Activated effector memory CD4-positive, alpha-beta T cell treated with anti-CD3 and anti-CD28 coated beads, Interleukin-2, amount 50 U/mL, for 16 hours (primary cell): ENCODE results near the gene FNBP1.
"Not testable (repeated sequence)": the region's sequence is repeated elsewhere in the genome, so short reads cannot be mapped to it uniquely, and the experiment has no call there.

ENCODE experiments used
- DNase-seq: peaks from one replicate; pipeline ENCODE4 v3.0.0-alpha.2; 2020

FNBP1 gene

DNA sequence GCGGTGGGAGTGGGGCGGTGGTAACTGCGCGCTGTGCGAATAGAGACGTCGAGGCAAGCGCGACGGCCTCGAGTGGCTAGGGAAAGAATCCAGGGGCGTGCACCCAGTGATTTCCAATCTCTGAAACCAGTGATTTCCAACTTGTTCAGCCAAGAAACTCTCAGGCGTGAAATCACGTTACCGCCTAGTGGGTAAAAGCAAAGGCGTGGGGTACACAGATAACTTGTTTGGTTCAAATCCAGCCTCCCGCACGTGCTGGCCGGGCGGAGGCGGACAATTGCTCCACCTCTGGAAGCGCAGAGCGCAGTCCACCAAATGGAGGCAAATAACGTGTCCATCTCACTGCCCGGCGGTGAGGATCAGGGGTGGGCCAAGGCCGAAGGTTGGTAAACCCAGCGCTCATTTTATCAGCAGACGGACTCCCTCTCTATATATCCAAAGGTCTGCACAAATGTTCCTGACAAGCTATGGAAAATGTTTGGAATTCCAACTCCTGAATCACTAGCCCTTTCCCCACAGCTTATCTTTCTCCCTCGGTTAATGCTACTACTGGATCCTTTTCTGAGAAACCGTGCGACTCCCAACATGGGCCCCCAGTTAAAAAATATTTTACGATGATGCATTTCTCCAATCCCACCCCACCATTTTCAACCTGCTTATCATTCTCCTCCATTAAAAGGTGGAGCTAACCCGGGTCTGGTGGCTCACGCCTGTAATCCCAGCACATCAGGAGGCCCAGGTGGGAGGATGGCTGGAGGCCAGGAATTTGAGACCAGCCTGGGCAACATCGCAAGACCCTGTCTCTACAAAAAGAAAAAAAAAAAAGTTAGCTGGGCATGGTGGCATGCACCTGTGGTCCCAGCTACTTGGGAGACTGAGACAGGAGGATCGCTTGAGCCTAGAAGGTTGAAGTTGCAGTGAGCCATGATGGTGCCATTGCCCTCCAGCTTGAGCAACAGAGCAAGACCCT, 950 bp upstream of the FNBP1 start:
- DNase-seq, result no peak

DNA sequence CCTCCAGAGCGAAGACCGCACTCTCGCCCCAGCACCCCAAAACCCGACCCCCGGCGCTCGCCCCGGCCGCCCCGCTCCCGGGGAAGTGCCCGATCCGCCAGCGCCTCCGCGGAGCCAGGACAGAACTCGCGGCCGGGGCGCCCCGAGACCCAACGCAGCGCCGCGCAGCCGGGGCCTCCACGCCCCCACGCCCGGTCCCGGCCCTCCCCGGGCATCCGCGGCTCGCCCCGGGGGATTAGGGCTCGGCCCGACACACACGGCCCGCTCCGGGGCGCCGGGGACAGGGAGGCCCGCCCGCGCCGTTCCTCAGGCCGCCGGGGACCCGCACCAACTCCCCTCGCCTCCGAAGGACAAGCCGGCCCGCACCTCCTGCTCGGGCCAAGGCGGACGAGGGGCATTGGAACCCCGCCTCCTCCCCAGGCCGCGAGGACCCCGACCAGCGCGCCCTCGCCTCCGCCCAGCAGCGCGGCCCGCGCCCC, 544 bp downstream of the FNBP1 start:
- DNase-seq, result peak; percentile 78

DNA sequence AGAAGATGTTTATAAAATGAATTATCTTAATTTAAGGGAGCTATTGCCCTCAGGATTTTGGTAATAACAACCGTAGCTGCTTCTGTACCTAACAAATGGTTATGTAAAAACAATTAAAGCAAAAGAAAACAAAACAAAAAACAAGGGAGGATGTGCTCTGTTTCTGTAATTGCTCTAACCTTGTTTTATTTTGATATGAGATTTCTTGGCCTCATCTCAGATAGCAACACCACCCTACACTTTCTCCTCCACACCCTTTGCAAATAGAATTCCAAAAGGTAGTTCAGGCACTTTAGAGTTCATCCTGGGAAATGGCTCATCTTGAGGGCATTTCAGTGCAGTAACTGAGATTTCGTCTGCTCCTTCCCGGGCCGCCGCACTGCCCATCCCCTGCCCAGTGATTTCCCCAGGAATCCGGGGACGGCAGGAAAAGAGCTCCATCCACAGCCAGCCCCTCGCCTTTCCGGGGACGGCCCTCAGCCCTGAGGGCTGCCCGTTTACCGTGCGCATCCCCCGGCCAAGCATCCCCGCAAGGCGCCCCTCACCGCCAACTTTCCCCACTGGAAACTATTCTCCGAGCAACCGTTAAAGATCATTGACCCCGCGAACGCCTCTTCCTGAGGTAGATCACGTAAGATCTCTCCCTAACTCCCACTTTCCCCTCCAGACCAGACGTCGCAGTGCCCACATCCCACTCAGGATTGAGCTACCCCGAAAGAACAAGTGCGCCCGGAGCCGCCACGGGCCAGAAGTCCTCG, 1.2 kb downstream of the FNBP1 start:
- DNase-seq, result peak; percentile 68

DNA sequence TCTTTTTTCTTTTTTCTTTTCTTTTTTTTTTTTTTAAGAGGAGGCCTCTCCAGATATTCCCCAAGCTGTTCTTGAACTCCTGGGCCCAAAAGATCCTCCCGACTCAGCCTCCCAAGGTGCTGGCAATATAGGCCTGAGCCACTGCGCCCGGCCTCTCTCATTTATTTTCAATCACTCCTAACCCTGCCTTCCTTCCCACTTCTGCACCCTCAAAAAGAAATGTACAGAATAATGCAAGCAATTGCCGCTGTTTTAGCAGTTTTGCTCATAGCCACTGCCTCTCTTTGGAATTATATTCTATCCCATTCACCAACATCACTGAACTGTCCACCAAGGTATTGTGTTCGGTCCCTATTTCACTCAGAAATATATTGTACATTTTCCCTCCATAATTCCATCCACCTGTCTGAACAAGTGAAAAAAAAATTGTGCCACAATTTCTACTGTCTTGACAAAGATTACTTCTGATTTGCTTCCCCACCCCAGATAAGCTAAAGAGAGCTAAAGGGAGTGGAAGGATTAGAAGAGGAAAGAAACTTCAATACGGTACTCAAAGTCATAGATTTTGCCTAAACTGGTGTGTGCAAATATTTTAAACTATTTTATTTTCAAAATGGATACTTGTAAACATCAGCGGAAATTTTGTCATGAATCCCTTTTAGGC, 1.9 kb downstream of the FNBP1 start:
- no peak for DNase-seq

DNA sequence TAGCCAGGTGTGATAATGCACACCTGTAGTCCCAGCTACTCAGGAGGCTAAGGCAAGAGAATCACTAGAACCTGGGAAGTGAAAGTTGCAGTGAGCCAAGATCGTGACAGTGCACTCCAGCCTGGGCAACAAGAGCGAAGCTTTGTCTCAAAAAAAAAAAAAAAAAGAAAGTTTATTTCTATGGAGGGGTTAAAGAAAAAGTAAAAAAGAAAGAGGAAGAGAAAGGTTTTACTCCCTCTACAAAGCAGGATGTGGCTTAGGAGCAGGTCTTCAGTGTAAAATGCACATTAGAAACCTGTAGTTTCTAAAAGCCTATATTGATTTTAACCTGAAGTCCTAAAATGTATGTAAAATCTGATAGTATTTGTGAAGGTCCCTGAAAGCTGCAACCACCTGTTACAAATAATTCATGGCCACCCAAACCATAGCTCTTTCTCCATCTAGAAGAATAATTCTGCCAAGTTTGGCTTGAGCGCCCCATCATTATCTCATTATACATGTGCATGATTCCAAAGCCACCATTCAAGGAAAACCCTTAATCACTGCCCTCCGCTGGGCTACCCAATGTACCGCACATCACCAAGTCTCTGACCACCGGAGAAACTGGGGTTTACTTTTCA, 3.4 kb downstream of the FNBP1 start:
- no peak for DNase-seq

DNA sequence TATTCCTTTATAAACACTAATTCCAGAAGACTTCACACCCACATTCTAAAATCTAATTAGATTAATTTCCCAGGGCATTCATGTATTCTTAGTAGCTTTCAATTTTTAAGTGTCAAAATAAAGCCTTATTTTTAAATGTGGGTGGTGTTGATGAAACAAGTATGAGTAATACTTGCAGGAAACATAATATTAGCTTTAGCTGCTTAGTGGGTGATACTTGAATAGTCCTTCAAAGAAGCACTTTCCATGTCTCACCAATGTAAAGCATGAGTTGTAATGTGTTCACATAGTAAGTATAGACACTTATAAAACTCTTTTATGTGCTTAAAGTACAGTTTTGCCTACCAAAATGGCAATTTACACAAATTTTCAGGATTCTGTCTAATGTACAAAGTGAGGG, 6.9 kb downstream of the FNBP1 start:
- no peak for DNase-seq

DNA sequence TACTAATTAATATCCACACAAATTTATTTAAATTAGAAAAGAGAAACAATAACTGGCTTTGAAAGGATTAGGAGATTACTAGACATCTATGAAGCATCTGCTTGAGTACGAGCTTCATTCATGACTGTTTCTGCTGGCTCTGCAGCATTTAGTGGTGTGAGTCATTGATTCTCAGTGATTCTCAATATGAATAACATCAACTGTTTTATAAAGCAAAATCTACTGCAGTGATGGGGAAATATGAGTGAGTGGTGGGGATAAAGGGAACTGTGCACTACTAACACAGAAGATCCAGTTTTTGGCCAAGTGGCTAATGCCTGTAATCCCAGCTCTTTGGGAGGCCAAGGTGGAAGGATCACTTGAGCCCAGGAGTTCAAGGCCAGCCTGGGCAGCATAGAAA, 8.4 kb downstream of the FNBP1 start:
- no peak for DNase-seq

DNA sequence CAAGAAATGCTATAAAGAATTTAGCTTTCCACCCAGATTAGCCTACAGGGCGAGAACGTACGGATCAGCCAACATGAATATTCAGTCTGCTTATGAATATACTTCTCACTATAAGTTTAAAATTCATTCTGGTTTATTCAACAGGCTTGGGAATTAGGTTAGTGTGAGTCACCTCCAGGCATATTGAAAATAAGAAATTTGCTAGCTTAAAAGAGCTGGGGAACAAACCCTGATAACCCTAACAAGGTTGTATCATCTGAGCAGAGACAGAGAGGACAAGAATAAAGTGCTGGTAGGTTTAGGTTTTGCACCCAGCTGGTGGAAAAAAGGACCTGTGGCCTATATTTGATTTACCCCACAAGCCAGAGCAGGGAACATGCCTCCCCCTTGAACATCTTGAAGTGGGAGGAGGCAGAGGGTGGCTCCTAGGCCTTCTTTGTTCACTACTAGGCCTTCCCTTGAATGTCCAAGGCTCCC, 12.3 kb downstream of the FNBP1 start:
- DNase-seq, result no peak

DNA sequence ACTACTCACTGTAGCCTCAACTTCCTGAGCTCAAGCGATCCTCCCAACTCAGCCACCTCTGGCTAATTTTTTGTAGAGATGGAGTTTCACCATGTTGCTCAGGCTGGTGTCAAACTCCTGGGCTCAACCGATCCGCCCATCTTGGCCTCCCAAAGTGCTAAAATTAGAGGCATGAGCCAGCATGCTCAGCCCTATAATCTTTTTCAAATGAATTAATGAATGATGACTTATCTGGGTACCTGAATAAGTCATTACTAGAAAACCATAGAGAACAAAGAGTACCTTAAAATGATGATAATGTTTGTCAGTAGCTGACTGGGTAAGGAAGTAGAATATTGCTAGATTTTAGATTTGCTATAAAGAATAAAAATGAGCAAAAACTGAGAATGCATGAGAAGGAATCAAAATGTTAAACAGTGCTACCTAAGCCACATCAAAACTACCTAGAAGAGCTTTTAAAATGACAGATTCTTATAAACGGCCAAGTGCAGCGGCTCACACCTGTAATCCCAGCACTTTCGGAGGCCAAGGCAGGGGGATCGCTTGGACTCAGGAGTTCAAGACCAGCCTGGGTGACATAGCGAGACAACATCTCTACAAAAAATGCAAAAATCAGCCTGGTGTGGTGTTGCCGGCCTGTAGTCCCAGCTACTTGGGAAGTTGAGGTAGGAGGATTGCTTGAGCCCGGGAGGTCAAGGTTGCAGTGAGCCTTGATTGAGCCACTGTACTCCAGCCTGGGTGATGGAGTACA, 13.6 kb downstream of the FNBP1 start:
- peak; percentile 78 for DNase-seq

DNA sequence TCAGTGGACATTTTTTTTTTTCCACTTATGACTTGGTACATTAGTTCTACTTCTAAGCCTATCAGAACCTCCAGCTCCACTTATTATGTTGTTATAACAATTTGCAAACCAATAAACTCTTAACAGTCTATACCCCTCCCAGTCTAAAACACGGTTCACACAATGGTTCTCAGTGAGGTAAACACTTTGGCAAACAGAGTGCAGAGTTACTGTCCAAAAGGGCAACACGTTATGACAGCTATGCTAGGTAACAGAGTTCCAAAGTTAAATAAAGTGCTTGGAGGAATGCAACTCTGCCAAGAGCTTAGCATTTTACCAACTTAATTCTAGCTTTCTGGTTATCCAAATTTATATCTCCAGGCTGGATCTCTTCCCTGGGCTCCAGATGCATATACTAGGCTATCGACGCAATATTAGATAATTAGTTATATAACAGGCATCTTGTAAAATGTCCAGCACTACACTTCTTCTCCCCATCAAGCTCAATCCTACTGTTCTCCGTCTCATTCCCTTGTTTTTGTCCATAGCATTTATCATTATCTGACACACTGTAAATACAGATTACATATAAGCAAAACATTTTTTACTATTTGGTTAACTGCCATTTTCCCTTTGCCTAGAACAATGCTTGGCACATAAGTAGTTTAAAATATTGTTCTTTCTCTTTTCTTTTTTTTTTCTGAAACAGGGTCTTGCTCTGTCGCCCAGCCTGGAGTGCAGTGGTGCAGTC, 14.3 kb downstream of the FNBP1 start:
- no peak for DNase-seq

DNA sequence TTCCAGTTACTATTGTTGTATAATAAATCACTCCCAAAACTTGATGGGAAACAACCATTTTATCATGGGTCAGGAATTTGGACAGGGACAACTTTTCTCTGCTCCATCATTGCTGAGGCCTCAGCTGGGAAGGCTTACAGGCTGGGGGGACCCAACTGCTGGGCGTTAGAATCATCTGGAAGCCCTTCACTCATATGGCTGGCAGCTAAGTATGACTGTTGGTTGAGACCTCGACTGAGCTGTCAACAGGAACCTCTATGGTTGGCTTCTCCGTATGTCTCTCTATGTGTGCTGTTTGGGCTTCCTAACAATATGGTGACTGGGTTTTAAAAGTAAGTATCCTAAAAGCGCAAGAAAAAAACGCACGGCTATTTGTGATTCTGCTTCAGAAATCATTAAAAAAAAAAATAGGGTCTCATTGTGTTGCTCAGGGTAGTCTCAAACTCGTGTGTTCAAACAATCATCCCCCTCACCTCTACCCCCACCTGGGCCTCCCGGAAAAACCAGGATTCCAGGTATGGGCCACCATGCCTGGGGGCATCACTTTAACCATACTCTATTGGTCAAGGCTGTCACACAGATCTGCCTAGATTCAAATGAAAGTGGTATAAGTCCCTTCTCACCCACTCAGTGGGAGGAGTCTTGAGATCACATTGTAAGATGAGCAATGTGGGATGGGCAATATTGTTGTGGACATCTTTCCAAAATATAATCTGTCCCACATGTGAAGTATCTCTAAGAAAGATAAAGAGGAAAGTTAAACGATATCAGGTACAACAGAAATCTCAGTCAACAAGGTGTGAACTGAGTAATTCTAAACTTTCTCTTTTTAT, 15.2 kb downstream of the FNBP1 start:
- DNase-seq, result no peak

DNA sequence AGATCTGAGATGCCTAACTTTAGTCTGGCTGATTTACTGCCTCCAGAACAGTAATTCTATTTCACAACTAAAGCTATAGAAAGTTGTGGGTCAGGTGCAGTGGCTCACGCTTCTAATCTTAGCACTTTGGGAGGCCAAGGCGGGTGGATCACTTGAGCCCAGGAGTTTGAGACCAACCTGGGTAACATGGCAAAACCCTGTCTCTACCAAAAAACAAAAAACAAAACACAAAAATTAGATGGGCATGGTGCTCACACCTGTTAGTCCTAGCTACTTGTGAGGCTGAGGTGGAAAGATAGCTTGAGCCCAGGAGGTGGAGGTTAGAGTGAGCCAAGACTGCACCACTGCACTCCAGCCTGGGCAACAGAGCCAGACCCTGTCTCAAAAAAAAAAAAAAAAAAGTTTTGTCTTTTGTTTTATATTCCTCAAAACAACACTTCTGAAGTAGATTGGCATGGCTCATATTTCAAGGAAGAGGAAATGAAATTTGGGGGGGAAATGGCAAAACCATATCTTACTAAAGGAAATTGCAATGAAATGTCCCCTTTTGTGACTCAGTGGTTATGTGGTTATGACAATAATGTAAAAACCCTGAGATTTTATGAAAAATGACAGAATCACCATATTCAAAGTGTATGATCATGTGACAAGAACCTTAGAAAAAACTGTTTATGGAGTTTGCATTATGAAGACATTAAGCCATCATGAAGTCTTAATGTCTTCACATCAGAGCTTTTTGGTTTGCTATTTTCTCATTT, 16.2 kb downstream of the FNBP1 start:
- DNase-seq, result no peak

DNA sequence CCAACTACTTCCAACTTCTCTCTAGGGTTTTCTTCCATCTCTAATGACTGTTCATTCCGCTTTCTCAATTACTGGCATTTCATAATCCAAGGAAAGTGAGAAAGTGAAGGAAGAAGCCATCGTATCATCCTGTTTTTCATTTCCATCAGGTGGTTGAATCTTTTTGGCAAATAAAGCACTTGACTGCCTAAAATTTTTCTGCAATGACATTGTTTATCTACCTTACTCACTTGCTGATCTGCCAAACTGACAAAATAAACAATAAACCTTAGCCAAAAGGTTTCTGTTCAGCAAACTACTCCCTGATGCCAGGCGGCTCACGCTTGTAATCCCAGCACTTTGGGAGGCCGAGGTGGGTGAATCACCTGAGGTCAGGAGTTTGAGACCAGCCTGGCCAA, 18.4 kb downstream of the FNBP1 start:
- no peak for DNase-seq

DNA sequence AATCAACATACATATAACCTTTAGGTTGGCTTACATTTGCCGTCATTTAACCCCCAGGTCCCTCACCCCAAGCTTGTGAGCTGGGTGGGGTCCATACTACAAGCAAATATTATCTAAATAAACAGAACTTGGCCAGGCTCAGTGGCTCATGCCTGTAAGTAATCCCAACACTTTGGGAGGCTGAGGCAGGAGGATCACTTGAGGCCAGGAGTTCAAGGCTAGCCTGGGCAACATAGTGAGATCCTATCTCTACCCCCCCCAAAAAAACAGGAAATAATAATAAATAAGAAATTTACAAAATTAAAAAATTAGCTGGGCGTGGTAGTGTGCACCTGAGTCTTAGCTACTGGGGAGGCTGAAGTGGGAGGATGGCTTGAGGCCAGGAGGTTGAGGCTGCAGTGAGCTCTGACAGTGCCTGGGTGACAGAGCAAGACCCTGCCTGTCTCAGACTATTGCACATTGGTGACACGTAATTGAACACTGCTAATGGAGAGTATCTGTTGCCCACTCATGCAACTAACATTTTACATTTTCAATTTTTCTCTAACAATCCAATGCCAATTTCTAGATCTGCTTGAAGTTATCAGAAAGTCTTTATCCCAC, 18.9 kb downstream of the FNBP1 start:
- no peak for DNase-seq

DNA sequence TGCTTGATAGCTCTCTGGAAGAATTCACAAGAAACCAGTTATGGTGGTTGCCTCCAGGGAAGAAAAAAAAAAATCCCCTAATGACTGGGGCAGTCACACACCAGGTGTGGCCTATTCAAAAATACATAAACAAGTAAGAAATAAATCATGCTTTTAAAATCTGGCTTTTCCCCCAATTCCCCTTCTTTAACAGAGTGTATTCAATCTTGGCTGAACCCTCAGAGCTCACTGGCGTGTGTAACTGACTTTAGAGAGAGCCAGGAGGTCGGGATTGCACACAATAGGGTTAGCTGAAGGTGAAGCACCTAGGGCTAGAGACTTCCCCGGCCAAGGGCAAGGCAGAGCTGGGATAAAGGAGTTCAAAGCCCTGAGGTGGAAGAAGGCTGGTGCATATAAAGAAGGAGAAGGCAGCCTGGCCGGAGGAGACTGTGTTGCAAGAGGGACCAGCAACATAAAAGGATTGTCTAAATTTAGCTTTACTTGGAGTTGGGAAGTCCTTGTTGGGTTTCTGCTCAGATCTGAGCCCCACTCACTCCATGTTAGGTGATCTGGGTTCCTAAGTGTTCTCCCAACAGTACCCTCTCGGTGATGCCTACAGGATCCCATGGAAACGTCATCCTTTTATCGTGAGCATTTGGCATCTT, 19.7 kb downstream of the FNBP1 start:
- DNase-seq, result peak; percentile 62

DNA sequence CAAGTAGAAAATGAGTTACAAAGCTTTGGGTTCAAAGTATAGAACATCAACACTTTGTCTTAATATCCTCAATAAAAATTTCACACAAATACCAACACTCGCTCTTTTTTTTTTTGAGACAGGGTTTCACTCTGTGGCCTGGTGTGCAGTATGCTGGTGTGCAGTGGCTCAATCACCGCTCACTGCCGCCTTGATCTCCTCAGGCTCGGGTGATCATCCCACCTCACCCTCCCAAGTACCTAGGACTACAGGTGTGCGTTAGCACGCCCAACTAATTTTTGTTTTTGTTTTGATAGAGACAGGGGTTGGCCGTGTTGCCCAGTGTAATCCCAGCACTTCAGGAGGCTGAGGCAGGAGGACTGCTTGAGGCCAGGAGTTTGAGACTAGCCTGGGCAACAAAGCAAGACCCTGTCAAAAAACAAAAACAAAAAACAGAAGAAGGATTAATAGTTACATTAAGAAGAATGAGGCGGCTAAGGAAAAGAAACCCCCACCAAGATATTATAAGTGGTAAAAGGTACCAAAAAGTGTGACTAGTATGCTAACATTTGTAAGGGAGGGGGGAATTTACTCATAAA, 20.3 kb downstream of the FNBP1 start:
- peak; percentile 61 for DNase-seq

DNA sequence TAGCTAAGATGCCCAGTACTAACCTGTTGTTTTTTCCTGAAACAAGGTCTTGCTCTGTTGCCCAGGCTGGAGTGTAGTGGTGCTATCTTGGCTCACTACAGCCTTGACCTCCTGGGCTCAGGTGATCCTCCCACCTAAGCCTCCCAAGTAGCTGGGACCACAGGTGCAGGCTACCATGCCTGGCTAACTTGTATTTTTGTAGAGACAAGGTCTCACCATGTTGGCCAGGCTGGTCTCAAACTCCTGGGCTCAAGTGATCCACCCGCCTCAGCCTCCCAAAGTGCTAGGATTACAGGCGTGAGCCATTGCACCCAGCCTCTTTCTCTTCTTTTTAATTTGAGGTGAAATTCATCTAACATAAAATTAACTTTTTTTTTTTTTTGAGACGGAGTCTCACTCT, 21.1 kb downstream of the FNBP1 start:
- not testable (repeated sequence) for DNase-seq

DNA sequence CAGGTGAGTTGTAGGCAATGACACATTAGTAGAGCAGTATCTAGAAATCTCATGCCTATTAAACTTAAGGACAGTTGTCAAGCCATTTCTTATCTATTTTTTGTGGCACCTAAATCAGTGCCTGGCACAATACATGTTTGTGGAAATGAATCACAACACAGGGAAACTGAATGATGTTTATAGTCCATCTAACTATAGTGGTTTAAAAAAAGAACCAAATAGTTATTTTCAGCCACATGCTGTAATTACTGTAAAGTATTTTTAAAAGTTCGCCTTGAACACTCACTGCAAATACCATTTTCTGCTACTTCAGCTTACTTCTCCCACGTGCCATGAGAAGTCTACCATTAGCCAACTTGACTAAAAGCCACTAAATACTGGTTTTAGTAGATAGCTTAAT, 21.9 kb downstream of the FNBP1 start:
- DNase-seq, result no peak
